ENCODE data around the gene CMTM5. TPM values are rescaled to one million over a fixed set of nuclear protein-coding genes. Genes with fewer than 3 reads are reported as not detected.

Gene CMTM5
- total RNA-seq, 6 donors from 2014 or later = 0.47 to 3.1 (median 2.3) TPM; not detected in 2

DNA sequence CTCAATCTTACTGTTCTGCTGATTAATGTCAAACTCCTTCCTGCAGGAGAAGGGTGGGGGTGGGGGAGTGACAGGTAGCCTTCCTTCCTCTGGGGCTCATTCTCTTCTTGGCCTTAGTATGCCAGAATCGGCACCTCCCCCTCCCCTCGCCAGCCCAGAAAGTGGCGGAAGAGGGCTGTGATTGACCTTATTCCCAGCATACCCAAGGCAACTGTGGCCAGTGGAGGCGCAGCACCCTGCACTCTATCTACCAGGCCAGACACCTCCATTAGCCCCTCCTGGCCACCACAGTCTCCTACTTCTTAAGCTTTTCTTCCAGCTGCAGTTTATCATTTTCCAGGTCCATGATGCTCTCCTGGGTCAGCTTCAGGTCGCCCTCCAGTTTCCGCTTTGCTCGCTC lies 15.8 kb downstream of the CMTM5 start:
- DNase-seq = no peak
- H3K36me3 ChIP-seq = no peaks in the 10 kb centered on the region
- 73 to 75% methylated on average over 7 of the region's 7 CpGs for WGBS, 2 donors
- no peak for ATAC-seq (ENCODE audit: low FRiP score in 2 of 2)
- no peak overlapping the region for H3K27ac ChIP-seq
- TF ChIP-seq POLR2A (IDR thresholded peaks at IDR 0.05) (no peak), POLR2AphosphoS5 (IDR thresholded peaks at IDR 0.05) (no peak), EP300 (IDR thresholded peaks at IDR 0.05) (no peak)
- TF ChIP-seq, protein P1, sequence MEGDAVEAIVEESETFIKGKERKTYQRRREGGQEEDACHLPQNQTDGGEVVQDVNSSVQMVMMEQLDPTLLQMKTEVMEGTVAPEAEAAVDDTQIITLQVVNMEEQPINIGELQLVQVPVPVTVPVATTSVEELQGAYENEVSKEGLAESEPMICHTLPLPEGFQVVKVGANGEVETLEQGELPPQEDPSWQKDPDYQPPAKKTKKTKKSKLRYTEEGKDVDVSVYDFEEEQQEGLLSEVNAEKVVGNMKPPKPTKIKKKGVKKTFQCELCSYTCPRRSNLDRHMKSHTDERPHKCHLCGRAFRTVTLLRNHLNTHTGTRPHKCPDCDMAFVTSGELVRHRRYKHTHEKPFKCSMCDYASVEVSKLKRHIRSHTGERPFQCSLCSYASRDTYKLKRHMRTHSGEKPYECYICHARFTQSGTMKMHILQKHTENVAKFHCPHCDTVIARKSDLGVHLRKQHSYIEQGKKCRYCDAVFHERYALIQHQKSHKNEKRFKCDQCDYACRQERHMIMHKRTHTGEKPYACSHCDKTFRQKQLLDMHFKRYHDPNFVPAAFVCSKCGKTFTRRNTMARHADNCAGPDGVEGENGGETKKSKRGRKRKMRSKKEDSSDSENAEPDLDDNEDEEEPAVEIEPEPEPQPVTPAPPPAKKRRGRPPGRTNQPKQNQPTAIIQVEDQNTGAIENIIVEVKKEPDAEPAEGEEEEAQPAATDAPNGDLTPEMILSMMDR (IDR thresholded peaks at IDR 0.05) = no peak
- H3K27me3 ChIP-seq = no peaks in the 10 kb centered on the region
- H3K9me3 ChIP-seq = no peaks in the 10 kb centered on the region
- no peak overlapping the region for H3K4me3 ChIP-seq
- no peaks in the 10 kb centered on the region for H3K4me1 ChIP-seq

DNA sequence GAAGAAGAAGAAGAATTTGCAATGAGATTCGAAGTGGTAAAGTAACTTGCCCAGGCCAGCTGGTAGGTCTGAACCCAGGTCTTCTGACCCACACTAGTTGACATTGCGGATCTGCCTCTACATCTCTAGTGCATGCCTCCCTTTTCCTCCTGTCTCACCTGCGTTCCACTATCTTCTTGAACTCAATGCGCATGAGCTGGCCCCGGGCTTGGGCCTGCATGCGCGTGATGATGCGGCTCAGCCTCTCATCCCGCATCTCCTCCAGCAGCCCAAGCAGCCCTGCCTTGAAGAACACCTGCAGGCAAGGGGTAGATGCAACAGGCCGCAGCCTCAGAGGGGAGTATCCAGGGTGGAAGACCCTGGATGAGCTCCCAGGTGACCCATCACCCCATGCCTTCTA lies 19.3 kb downstream of the CMTM5 start:
- Histone ChIP-seq H3K4me1 (no peaks in the 10 kb centered on the region), H3K9me3 (no peaks in the 10 kb centered on the region), H3K36me3 (no peaks in the 10 kb centered on the region), H3K27me3 (no peaks in the 10 kb centered on the region), H3K27ac (no peak overlapping the region), H3K4me3 (no peak overlapping the region)
- ATAC-seq (ENCODE audit: low FRiP score in 2 of 2) (no peak), DNase-seq (no peak)
- 89% methylated on average over 10 of the region's 10 CpGs for WGBS, 2 donors
- no peak for TF ChIP-seq POLR2A (IDR thresholded peaks at IDR 0.05)

DNA sequence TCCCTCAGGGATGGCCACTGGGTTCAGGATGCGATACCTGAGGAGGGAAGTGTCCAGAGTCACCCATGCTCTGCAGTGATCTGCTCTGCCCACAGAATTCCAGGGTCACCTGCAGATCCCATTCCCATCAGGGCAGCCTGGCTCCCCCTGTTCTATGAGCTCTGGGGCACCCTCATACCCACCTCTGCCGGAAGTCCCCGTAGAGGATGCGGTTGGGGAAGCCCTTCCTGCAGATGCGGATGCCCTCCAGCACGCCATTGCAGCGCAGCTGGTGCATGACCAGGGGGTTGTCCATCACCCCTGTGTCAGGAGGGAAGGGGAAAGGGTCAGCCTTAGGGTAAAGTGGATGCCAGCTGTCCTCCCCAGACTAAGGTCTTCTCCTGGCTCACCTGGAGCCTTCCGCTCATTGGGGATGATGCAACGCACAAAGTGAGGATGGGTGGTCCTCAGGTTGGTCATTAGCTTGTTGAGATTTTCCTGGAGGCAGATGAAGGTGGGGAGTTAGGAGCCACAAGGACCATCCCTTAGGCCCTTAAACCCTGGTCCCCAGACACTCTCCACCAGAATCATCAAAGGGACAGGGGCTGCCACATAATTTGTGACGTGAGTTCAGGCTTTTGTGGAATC lies 20.0 kb downstream of the CMTM5 start:
- H3K27ac ChIP-seq = no peak overlapping the region
- no peaks in the 10 kb centered on the region for H3K27me3 ChIP-seq
- TF ChIP-seq POLR2A (IDR thresholded peaks at IDR 0.05) = no peak
- TF ChIP-seq POLR2AphosphoS5 (IDR thresholded peaks at IDR 0.05) = no peak
- TF ChIP-seq, protein P1 (IDR thresholded peaks at IDR 0.05) = no peak
- no peak for TF ChIP-seq EP300 (IDR thresholded peaks at IDR 0.05)
- WGBS, 2 donors = 79 to 93% methylated on average over 4 to 10 of the region's 10 CpGs
- no peaks in the 10 kb centered on the region for H3K36me3 ChIP-seq
- DNase-seq (no peak), ATAC-seq (ENCODE audit: low FRiP score in 2 of 2) (no peak)
- H3K4me3 ChIP-seq = no peak overlapping the region
- no peaks in the 10 kb centered on the region for H3K4me1 ChIP-seq
- no peaks in the 10 kb centered on the region for H3K9me3 ChIP-seq

DNA sequence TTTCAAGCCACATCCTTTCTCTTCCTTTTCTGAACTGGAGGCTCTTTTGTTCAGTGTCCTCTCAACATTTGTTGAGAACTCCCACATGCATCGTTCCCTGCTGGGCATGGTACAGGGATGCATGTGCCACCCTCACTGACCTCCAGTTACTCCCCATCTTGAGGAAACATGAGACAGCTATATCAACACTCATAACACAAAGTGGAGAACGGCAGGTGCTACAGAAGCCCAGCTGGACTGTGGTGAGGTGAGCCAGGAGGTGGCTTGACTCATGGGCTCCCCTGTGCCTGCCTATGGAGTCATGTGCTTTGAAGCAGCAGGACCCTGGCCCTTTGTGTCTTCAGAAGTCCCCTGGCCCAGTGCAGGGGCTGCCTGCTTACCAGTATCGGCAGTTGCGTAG lies 21.5 kb downstream of the CMTM5 start:
- no peak overlapping the region for H3K4me3 ChIP-seq
- H3K27me3 ChIP-seq = no peaks in the 10 kb centered on the region
- H3K27ac ChIP-seq = no peak overlapping the region
- H3K9me3 ChIP-seq = no peaks in the 10 kb centered on the region
- WGBS, 2 donors = 82 to 89% methylated on average over 4 of the region's 4 CpGs
- DNase-seq = no peak
- no peaks in the 10 kb centered on the region for H3K4me1 ChIP-seq
- H3K36me3 ChIP-seq = no peaks in the 10 kb centered on the region
- no peak for ATAC-seq (ENCODE audit: low FRiP score in 2 of 2)
- TF ChIP-seq POLR2A (IDR thresholded peaks at IDR 0.05) = no peak
- TF ChIP-seq POLR2AphosphoS5 (IDR thresholded peaks at IDR 0.05) = no peak
- no peak for TF ChIP-seq EP300 (IDR thresholded peaks at IDR 0.05)
- TF ChIP-seq, protein P1 (IDR thresholded peaks at IDR 0.05) = no peak

DNA sequence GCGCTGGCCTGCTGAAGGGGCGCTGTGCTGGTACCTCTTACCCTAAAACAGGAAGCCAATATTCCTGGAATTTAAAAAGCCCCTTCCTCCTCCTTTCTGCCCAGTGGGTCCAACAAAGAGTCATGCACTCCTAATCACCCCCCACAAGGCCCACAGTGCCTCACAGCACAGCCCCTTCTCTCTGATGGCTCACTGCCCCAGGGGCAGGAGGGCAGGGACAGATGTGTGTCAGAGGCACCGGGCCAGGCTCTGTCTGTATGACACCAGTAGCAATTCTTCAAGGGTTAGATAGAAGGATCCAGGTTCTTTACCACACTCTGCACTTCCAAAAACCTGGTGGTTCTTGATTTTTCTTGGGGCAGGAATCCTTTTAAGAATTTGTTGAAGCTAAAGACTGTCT lies 22.3 kb downstream of the CMTM5 start:
- DNase-seq (no peak), ATAC-seq (ENCODE audit: low FRiP score in 2 of 2) (no peak)
- Histone ChIP-seq H3K36me3 (no peaks in the 10 kb centered on the region), H3K4me1 (no peaks in the 10 kb centered on the region), H3K27ac (no peak overlapping the region), H3K9me3 (no peaks in the 10 kb centered on the region), H3K27me3 (no peaks in the 10 kb centered on the region), H3K4me3 (no peak overlapping the region)
- TF ChIP-seq, protein P1 (IDR thresholded peaks at IDR 0.05) = no peak
- TF ChIP-seq POLR2A (IDR thresholded peaks at IDR 0.05) (no peak), EP300 (IDR thresholded peaks at IDR 0.05) (no peak), POLR2AphosphoS5 (IDR thresholded peaks at IDR 0.05) (no peak)
- WGBS, 2 donors = 59 to 89% methylated on average over 3 of the region's 3 CpGs

Data from upper lobe of left lung (tissue), 6 donors.